Right lobe of liver (tissue), 4 donors: Measurements from ENCODE around the gene ARHGAP25.

Experiments used
- CTCF ChIP-seq, 4 donors: fragments of 200-600 bp in 3 of 4; fragments of 450-650 bp in 1 of 4; IDR thresholded peaks; one replicate each; pipeline versions ENCODE4 v1.5.1 to v1.8.0; 2016 to 2022; ENCODE audit warnings: antibody characterized with exemption in 4 of 4, mild to moderate bottlenecking in 2 of 4
- POLR2A ChIP-seq: fragments of 450-650 bp; IDR thresholded peaks from one replicate; pipeline ENCODE4 v1.6.1; 2017; ENCODE audit warnings: antibody characterized with exemption, mild to moderate bottlenecking
- donor health status: DM: no; HTN: no; CAD: no.
- donor health status: DM: no; HTN: no; CAD: no.
- donor health status: DM: no; HTN: yes; CAD: no.

DNA sequence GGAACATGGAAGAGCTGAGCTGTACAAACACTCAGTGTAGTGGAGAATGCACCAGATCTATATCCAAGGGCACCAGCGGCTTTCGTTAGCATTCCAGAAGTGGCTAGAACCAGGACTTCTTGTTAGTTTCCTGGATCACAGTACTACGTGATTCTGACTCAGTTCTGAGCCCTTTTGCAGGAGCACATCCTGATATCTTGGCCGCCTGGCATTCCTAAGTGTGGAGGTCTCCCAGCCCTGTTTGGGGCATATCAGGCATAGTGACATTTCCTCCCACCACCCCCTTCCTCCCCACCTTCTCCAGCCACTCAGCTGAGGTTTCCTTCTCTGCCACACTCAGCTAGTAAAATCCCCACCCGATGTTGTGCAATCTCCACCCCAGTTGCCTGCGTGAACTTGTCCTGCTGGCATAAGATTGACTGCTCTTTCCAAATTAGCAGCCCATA is 73.2 kb downstream of the ARHGAP25 start:
- TF ChIP-seq CTCF (IDR thresholded peaks at IDR 0.05) (no peak), POLR2A (no peak)
